ENCODE results near the gene MTMR12. TPM values are rescaled to one million over a fixed set of nuclear protein-coding genes. Genes with fewer than 3 reads are reported as not detected.

Gene MTMR12
- total RNA-seq, 1 donor: 17.1 TPM

DNA sequence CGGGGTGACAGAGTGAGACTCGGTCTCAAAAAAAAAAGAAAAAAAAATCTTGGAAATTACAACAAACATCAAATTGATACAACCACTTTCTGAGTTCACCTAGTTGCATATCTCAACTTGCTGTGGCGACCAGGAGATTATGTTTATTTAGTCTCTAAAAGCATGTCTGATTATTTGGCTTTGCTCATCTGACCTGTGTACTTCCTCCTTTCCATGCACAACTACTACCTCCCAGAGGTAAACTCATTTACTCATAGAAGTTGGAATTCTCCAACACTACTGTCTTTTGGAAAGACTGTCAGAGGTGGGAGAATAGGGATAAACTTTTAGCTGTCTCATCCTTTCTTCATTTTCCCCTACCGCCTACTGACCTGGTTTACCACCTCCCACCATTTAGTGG lies 42.6 kb downstream of the MTMR12 start:
- H3K4me3 ChIP-seq (ENCODE audit: low read depth, low read length): no peak overlapping the region
- TF ChIP-seq, protein P1, sequence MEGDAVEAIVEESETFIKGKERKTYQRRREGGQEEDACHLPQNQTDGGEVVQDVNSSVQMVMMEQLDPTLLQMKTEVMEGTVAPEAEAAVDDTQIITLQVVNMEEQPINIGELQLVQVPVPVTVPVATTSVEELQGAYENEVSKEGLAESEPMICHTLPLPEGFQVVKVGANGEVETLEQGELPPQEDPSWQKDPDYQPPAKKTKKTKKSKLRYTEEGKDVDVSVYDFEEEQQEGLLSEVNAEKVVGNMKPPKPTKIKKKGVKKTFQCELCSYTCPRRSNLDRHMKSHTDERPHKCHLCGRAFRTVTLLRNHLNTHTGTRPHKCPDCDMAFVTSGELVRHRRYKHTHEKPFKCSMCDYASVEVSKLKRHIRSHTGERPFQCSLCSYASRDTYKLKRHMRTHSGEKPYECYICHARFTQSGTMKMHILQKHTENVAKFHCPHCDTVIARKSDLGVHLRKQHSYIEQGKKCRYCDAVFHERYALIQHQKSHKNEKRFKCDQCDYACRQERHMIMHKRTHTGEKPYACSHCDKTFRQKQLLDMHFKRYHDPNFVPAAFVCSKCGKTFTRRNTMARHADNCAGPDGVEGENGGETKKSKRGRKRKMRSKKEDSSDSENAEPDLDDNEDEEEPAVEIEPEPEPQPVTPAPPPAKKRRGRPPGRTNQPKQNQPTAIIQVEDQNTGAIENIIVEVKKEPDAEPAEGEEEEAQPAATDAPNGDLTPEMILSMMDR (IDR thresholded peaks at IDR 0.05; ENCODE audit: insufficient read depth, low read length): no peak
- no peak for DNase-seq (ENCODE audit: low read depth)

DNA sequence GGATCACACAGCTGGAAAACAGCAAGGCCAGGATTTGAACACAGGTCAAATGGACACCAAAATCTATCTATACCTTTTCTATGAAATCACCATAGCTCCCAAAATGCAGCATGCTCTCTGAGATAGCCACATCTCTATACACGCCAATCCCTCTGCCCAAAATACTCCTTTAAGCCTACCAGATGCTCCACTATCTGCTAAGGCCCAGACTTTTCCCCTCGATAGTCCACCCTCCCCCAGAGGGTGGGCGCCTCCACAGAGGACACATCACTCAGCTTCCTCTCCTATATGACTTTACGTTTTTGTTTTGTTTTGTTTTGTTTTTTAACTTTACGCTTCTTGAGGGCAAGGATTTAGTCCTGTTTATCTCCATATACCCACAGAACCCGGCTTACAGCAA lies 46.8 kb downstream of the MTMR12 start:
- TF ChIP-seq, protein P1 (IDR thresholded peaks at IDR 0.05; ENCODE audit: insufficient read depth, low read length): no peak
- no peak for DNase-seq (ENCODE audit: low read depth)
- no peak overlapping the region for H3K4me3 ChIP-seq (ENCODE audit: low read depth, low read length)

DNA sequence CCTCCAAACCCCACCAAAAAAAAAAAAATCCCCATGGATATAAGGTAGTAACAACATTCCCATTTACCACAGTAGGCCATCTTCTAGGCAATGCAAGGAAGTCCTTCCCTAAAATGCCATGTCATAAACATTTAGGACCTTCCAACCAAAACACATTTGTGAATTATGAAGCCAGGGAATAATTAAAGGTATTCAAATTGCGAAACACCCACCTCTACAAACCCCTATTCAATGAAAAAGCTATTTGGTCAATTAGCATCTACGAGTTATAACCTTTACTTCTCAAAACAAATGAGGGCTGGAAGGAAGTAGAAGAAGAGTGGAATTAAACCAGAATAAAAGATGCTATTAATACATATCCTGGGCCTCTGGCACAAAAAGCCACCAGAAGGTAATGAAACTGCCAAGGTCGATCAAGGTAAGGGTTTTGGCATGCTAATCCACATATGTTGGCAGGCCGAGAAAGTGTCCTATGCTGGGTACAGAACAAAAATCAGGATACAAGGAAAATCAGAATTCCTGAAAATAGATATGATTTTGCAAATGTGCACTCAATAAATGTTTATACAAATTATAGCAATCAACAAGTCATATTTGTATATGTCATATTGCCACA lies 47.7 kb downstream of the MTMR12 start:
- TF ChIP-seq, protein P1 (IDR thresholded peaks at IDR 0.05; ENCODE audit: insufficient read depth, low read length): no peak
- no peak overlapping the region for H3K4me3 ChIP-seq (ENCODE audit: low read depth, low read length)
- DNase-seq (ENCODE audit: low read depth): no peak

DNA sequence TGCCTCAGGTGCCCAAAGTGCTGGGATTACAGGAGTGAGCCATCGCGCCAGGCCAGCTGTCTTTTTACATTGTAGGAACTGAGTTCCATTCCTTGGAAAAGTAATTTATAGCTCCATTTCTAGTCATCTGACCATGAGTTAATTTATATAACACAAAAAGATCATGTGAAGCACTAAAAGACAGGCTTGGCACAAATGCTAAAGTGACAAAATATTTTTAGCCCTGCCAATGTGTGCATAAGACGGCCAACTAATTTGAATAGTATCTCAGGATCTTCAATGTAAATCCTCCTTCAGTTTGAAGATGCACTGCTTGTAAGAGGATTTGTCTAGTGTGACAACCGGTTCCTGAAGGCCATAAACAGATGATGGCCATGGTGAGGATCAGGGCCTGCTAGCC lies 49.1 kb downstream of the MTMR12 start:
- TF ChIP-seq, protein P1 (IDR thresholded peaks at IDR 0.05; ENCODE audit: insufficient read depth, low read length): no peak
- no peak for DNase-seq (ENCODE audit: low read depth)
- H3K4me3 ChIP-seq (ENCODE audit: low read depth, low read length): no peak overlapping the region

DNA sequence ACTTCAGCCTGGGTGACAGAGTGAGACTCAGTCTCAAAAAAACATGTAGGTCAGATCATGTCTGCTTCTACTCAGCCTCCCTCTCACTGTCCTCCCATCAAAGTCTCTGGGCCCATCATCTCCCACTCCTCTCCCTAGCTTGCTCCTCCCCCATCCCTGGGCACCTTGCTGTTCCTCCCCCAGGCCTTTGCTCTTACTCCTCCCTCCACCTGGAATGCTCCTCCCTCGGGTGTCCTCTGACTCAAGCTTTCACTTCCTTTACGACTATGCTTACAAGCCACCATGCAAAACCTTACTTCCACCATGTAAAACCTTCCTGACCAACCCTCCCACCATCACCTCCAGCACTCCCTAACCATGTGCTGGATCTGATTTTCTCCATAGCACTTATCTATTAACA lies 51.5 kb downstream of the MTMR12 start:
- no peak for DNase-seq (ENCODE audit: low read depth)
- no peak overlapping the region for H3K4me3 ChIP-seq (ENCODE audit: low read depth, low read length)
- TF ChIP-seq, protein P1 (IDR thresholded peaks at IDR 0.05; ENCODE audit: insufficient read depth, low read length): no peak

DNA sequence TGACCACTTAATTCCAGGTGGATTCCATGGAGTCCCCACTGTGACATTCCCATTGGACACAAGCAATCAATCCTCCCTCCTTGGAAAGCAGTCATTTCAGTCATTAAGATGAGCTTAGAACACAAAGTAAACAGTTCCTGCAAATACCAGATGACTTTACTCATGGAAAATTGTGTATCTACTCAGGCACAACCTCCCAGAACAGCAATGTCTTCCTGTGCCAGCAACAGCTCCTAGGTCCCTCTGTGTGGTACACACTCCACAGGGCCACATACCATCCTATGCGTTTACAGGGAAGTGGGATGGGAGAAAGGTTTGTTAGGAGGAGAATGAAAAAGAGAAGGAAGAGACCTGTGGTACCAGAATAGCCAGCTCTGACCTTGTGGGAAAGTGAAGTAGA lies 53.7 kb downstream of the MTMR12 start:
- no peak overlapping the region for H3K4me3 ChIP-seq (ENCODE audit: low read depth, low read length)
- DNase-seq (ENCODE audit: low read depth): no peak
- TF ChIP-seq, protein P1 (IDR thresholded peaks at IDR 0.05; ENCODE audit: insufficient read depth, low read length): no peak

DNA sequence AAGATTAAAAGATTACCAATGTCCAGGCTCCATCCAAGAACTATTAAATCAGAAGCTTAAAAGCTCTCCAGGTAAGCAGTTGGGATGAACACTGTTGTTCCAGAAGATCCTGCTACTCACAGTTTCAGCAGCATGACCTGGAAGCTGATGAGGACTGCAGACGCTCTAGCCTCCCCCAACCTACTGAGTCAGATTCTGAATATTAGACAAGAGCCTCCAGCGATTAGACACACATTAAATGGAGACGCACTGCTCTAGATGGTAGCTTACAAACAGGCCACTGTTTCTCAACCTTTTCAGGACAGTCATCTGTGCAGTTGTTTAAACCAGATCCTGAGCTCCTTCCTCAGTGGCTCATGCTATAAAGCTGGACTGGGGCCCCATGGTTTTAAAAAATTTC lies 54.3 kb downstream of the MTMR12 start:
- no peak for DNase-seq (ENCODE audit: low read depth)
- H3K4me3 ChIP-seq (ENCODE audit: low read depth, low read length): no peak overlapping the region
- TF ChIP-seq, protein P1 (IDR thresholded peaks at IDR 0.05; ENCODE audit: insufficient read depth, low read length): no peak

Measured in fibroblast of the aortic adventitia (primary cell).